D341Med (cell line): ENCODE results near the gene B4GALT2.

ENCODE experiments used
- DNase-seq: peaks from one replicate; pipeline ENCODE4 v3.0.0; 2012; ENCODE audit warnings: low spot score

B4GALT2 gene

DNA sequence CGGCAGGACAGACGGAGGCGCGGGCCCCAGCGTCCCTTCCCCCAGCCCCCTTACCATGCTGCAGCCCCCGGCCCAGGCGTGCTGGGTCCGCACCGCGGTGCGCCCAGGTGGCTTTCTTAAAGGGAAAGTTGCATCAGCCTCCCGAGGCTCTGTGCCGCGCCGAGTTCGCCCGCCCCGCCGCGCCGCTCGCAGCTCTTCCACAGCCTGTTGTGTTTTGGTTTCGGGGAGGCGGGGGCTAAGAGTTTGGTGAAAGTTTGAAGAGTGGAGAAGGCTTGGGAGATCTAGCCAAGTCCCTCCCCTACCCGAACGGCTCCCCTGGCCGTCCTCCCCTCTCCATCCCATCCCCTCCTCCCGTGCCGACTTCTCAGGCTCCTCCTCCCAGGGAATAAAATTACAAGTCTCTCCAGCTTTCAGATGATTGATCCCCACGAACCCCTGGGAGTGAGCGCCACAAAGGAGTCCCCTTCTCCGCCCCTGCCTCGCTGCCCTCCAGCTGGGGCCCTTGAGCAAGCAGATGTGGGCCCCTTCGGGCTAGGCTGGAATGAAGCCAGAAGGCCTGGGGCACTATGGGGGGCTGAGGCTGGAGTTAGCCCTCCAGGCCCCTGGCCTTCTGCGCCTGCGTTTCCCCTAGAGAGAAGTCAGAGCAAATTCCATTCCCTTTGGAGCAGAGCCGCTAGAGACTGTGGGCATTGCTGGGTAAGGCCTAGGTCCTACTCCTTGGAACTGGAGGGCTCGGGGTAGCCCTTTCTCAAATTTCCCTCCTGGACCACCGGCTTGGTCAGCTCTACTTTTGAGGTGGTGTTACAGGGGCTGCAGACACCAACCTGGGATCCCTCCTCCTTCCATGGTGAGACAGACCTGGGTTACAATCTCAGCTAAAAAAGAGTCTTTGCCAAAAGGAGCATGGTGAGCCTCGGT lies 52.5 kb downstream of the B4GALT2 start, which contains the start of gene SLC6A9:
TSS of gene SLC6A9 (minus strand) at position 211 of the 918 bp plus-strand sequence. CDS start 7,185 bp downstream, outside the sequence.
- DNase-seq = peak; percentile 51

- no peak for DNase-seq
Observed at GRCh38 chr1:44032170-44032790, 53.3 kb downstream of the B4GALT2 start.

DNA sequence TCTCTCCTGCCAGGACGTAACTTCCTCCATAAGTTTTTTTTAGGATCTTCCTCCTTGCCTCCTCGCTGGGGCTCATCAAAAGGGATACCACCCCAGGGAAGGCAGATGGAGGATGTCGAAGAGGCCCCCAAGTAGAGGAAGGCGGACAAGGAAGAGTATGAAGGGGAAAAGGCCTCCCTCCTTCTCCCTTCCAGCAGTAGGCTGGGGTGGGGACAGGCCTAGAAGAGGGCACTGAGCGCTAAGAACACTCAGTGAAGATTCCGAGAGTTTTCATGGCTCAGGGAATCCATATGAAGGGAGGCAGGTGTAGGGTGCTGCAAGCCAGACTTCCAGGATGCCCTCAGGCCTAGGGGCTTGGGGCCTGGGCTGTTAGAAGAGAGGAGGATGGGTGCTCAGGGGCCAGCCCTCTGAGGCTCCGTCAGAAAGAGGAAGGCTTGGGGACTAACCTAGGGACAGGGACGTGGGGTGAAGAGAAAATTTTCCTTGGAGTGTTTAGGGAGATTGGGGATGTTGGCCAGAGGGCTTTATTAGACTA lies 54.1 kb downstream of the B4GALT2 start:
- DNase-seq = no peak

DNA sequence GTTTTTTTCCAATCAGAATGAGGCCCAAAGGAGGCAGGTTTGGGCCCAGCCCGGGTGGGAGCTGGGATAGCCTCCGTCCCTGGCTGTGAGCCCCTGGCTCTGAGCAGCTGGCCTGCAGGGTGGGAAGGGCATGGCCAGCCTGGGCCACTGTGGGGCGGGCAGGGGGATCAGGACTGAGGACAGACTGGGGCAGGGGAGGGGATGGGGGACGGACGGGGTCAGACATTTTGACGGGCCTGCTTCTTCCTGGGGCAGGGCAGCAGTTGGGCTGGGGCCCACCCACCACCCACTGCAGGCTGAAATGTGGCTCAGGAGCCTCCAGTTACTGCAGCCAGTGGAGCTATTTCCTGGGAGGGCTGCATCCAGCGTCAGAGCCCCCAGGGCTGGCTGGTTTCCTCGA lies 54.7 kb downstream of the B4GALT2 start:
- DNase-seq = no peak

- DNase-seq = no peak
Observed at GRCh38 chr1:44034423-44034822, 55.4 kb downstream of the B4GALT2 start.

DNA sequence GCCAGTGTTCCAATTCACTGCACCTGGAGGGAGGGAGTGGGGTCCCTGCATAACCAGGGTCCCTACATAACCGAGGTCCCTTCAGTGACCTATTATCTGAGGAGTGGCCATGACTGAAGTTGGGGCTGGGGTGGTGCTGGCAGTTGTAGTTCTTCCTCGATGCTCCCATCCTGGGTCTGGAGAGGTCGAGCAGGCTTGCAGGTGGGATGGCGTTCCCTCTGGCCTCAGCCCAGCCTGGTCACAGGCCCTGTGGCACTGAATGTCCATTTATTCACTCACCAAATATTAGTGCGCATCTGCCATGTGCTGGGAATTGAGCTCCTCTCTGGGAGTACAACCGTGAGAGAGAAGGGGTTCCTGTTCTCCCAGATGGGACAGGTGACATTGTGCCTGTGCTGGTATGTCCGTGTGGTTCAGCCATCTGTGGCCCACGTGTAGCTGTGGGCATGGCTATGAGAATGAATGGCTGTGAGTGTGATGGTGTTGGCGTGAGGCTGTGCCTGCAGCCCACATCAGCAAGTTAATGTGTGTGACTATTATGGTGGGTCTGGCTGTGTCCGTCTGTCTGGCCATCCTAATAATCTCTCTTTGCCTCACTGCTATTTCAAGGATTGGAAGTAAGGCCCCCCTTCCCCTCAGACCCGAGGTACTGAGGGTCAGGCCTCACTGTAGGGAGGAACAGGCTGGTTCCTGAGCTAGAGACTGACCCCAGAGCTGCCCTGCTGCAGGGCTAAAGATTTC lies 56.1 kb downstream of the B4GALT2 start:
- DNase-seq = no peak

DNA sequence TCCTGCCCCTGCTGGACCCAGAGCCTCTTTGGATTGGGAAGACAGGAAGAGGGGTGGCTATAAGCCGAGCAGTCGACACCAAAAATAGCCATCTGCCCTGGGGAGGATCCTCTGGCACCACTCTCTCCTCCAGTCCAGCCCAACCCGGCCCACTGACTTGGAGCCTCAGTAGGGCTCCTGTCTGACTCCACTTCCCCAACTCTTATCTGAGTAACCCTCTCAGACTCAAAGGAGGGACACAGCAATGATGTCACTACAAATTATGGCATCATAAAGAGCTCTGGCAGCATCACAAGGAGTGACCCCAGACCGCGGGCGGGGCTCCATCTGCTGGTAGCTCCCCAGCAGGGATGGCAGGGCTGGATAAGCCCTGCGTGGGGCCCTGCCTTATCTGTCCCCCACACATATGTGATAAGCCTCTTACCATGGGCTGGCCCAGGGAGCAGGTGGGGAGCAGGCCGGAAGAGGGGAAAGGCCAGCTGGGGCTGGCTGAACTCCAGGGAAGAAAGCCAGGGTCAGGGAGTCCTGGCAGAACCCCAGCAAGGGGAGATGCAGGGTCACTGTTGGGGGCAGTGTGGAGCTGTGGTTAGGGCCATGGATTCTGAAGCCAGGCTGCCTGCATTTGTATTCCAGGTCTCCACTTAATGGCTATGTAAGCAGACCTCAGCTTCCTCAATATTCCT lies 56.9 kb downstream of the B4GALT2 start:
- peak; percentile 74 for DNase-seq

- DNase-seq = peak; percentile 78
Observed at GRCh38 chr1:44036409-44037139, 57.6 kb downstream of the B4GALT2 start.

- DNase-seq = no peak
Observed at GRCh38 chr1:44037154-44037553, 58.1 kb downstream of the B4GALT2 start.

- DNase-seq = no peak
Observed at GRCh38 chr1:44038876-44039657, 60.1 kb downstream of the B4GALT2 start.

DNA sequence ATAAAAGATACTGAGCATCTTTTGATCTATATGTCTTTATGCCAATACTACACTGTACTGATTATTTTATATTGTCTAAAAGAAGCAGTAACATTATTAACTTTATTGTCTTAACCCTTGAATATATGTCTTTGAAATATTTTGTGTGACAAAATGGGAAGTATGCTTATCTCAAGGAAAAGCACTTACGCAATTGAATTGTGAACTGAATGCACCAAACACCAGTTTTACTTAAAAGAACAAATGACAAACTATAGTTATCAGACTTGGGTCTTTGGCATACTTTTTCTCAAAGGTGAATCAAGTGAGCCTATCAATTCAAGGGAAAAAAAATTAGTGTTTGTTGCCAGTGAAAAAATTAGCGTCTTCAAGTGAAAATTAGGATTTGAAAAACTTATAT lies 61.4 kb downstream of the B4GALT2 start:
- DNase-seq = no peak
